GM19328 (cell line): ENCODE results near the gene GIMD1.
"Not testable (repeated sequence)": the region's sequence is repeated elsewhere in the genome, so short reads cannot be mapped to it uniquely, and the experiment has no call there.

Experiments used
- ATAC-seq: cut with Tn5 transposase; IDR thresholded peaks from one replicate; pipeline ENCODE4 v1.9.1; 2021; ENCODE audit warnings: mild to moderate bottlenecking, moderate library complexity; ENCODE audit not compliant: unreplicated experiment

The GIMD1 gene

GRCh38 chr4:106353786-106354185, 14.8 kb downstream of the GIMD1 start:
- ATAC-seq: no peak

GRCh38 chr4:106351016-106351415, 17.6 kb downstream of the GIMD1 start:
- no peak for ATAC-seq

GRCh38 chr4:106347167-106347566, 21.4 kb downstream of the GIMD1 start:
- ATAC-seq: no peak

- no peak for ATAC-seq
Measured at GRCh38 chr4:106344647-106344970, 24.0 kb downstream of the GIMD1 start.

- ATAC-seq: no peak
Measured at GRCh38 chr4:106343865-106344646, 24.5 kb downstream of the GIMD1 start.

- ATAC-seq: no peak
Measured at GRCh38 chr4:106340774-106341173, 27.8 kb downstream of the GIMD1 start.

- ATAC-seq: no peak
Measured at GRCh38 chr4:106339431-106339830, 29.1 kb downstream of the GIMD1 start.

- no peak for ATAC-seq
Measured at GRCh38 chr4:106338671-106339070, 29.9 kb downstream of the GIMD1 start.

GRCh38 chr4:106337916-106338315, 30.7 kb downstream of the GIMD1 start:
- ATAC-seq: no peak

GRCh38 chr4:106336618-106337017, 32.0 kb downstream of the GIMD1 start:
- ATAC-seq: no peak

- ATAC-seq: no peak
Measured at GRCh38 chr4:106334741-106335470, 33.7 kb downstream of the GIMD1 start.

- ATAC-seq: no peak
Measured at GRCh38 chr4:106333186-106333585, 35.4 kb downstream of the GIMD1 start.

- peak; percentile 89 for ATAC-seq
Measured at GRCh38 chr4:106329041-106329618, 39.4 kb downstream of the GIMD1 start.

GRCh38 chr4:106325800-106326199, 42.8 kb downstream of the GIMD1 start:
- no peak for ATAC-seq

GRCh38 chr4:106323119-106323518, 45.5 kb downstream of the GIMD1 start:
- ATAC-seq: no peak

GRCh38 chr4:106321814-106322213, 46.8 kb downstream of the GIMD1 start:
- not testable (repeated sequence) for ATAC-seq

GRCh38 chr4:106321168-106321567, 47.4 kb downstream of the GIMD1 start:
- not testable (repeated sequence) for ATAC-seq

- ATAC-seq: no peak
Measured at GRCh38 chr4:106320235-106320634, 48.3 kb downstream of the GIMD1 start.

GRCh38 chr4:106318511-106318910, 50.1 kb downstream of the GIMD1 start:
- no peak for ATAC-seq

GRCh38 chr4:106317815-106318214, 50.8 kb downstream of the GIMD1 start:
- no peak for ATAC-seq

GRCh38 chr4:106316773-106317409, 51.7 kb downstream of the GIMD1 start:
- peak; percentile 7 for ATAC-seq
